GM12878 (cell line): ENCODE data around the gene PRKAB2. TPM values are rescaled to one million over a fixed set of nuclear protein-coding genes. Genes with fewer than 3 reads are reported as not detected.

ENCODE experiments used
- ATAC-seq: fragments of 200-7000 bp; cut with Tn5 transposase; 3 replicates; pipeline ENCODE4 v1.9.1; 2020; ENCODE audit warnings: mild to moderate bottlenecking, moderate library complexity
- BruUV-seq: library from RNA; stranded (reverse); fragments of 400-500 nt; replicated peaks from 2 replicates; lab custom pipeline; 2021; lab: Mats Ljungman, UMichigan
- CTCF ChIA-PET: fragments of 300-600 bp; sonication (Branson Sonifier 250); formaldehyde crosslinking; extraction: SDS; loops from one replicate; lab custom pipeline; 2021; ENCODE audit warnings: inconsistent platforms; lab: Yijun Ruan, JAX
- POLR2A ChIA-PET: fragments of 350-600 bp; formaldehyde crosslinking; extraction: SDS; loops from one replicate; lab custom pipeline; 2021; ENCODE audit warnings: inconsistent platforms; lab: Charles Lee
- RAD21 ChIA-PET: fragments of 300-600 bp; sonication (Branson Sonifier 250); formaldehyde crosslinking; loops from one replicate; lab custom pipeline; 2023; ENCODE audit warnings: antibody characterized with exemption; ENCODE audit not compliant: unreplicated experiment; lab: Charles Lee
- SMC1A ChIA-PET: fragments of 300-600 bp; sonication (Branson Sonifier 250); formaldehyde crosslinking; loops from one replicate; lab custom pipeline; 2023; ENCODE audit not compliant: unreplicated experiment, uncharacterized antibody; lab: Charles Lee
- DNase-seq: peaks from one replicate; pipeline ENCODE4 v3.0.0-alpha.2; 2011; ENCODE audit warnings: low read depth, low spot score
- FAIRE-seq: peaks from 3 replicates; lab custom pipeline; 2011; peaks lifted over from hg19 to GRCh38; lab: Jason Lieb, UNC
- H2AFZ ChIP-seq: 2 replicates; pipeline ENCODE4 v1.6.0; 2011; ENCODE audit warnings: low read depth, low read length, control low read depth; ENCODE audit not compliant: control insufficient read depth
- H3K27ac ChIP-seq: 2 replicates; pipeline ENCODE4 v1.5.1; 2011; ENCODE audit warnings: control low read depth; ENCODE audit not compliant: control insufficient read depth, insufficient read depth
- H3K27me3 ChIP-seq, 2 experiments: replicated peaks in 1 of 2; 2 replicates each; pipeline versions ENCODE4 v1.6.0 to v1.6.1; 2011; ENCODE audit warnings: low read length in 1 of 2; ENCODE audit not compliant: control insufficient read depth in 2 of 2, insufficient read depth in 2 of 2
- H3K36me3 ChIP-seq, 2 experiments: 2 replicates each; pipeline ENCODE4 v1.5.1; 2011; ENCODE audit warnings: low read length in 1 of 2; ENCODE audit not compliant: control insufficient read depth in 2 of 2, insufficient read depth in 2 of 2
- H3K4me1 ChIP-seq: 2 replicates; pipeline ENCODE4 v1.6.1; 2011; ENCODE audit warnings: mild to moderate bottlenecking, low read length, moderate library complexity, mixed read lengths; ENCODE audit not compliant: control insufficient read depth, insufficient read depth
- H3K4me2 ChIP-seq: 2 replicates; pipeline ENCODE4 v1.6.0; 2011; ENCODE audit warnings: control low read depth; ENCODE audit not compliant: control insufficient read depth, insufficient read depth
- H3K4me3 ChIP-seq: fragments of 200-600 bp; sonication (generic); 2 replicates; pipeline ENCODE4 v1.5.1; 2016
- H3K79me2 ChIP-seq: 2 replicates; pipeline ENCODE4 v1.6.0; 2011; ENCODE audit warnings: low read length; ENCODE audit not compliant: control insufficient read depth, insufficient read depth
- H3K9ac ChIP-seq: 2 replicates; pipeline ENCODE4 v1.8.0; 2011; ENCODE audit warnings: low read length, control low read depth, mixed read lengths; ENCODE audit not compliant: control insufficient read depth, insufficient read depth
- H3K9me3 ChIP-seq: replicated peaks from 3 replicates; pipeline ENCODE4 v1.5.1; 2011; ENCODE audit warnings: mild to moderate bottlenecking, low read length; ENCODE audit not compliant: control insufficient read depth, insufficient read depth
- H4K20me1 ChIP-seq: 2 replicates; pipeline ENCODE4 v1.6.0; 2011; ENCODE audit not compliant: control insufficient read depth, insufficient read depth
- CEBPB ChIP-seq, 2 experiments: fragments of 150-350 bp in 1 of 2; IDR thresholded peaks; 2 replicates each; pipeline ENCODE4 v1.6.1; 2012 to 2014; ENCODE audit warnings: low read depth in 2 of 2, low read length in 2 of 2, borderline replicate concordance in 1 of 2, inconsistent platforms in 1 of 2
- CHD2 ChIP-seq: IDR thresholded peaks from 2 replicates; pipeline ENCODE4 v1.6.1; 2011; ENCODE audit warnings: low read depth, low read length, improper control_type of control experiment, borderline replicate concordance
- CREB1 ChIP-seq: IDR thresholded peaks from 2 replicates; pipeline ENCODE4 v1.6.1; 2012; ENCODE audit warnings: low read depth, mild to moderate bottlenecking, inconsistent platforms
- CREM ChIP-seq: IDR thresholded peaks from 2 replicates; pipeline ENCODE4 v1.6.1; 2014; ENCODE audit warnings: antibody characterized with exemption, low read depth
- ESRRA ChIP-seq: IDR thresholded peaks from 2 replicates; pipeline ENCODE4 v1.6.1; 2012; ENCODE audit warnings: mild to moderate bottlenecking, low read length, improper control_type of control experiment
- HDAC6 ChIP-seq: fragments of 200-600 bp; sonication (generic); IDR thresholded peaks from one replicate; pipeline ENCODE4 v1.8.0; 2017; ENCODE audit warnings: antibody characterized with exemption; ENCODE audit not compliant: unreplicated experiment
- JUND ChIP-seq: IDR thresholded peaks from 2 replicates; pipeline ENCODE4 v1.6.1; 2012; ENCODE audit warnings: low read depth, mild to moderate bottlenecking, low read length, improper control_type of control experiment, moderate library complexity
- RBBP5 ChIP-seq: fragments of 200-600 bp; sonication (generic); conservative IDR thresholded peaks from 2 replicates; pipeline ENCODE4 v1.6.1; 2016
- RFX5 ChIP-seq: IDR thresholded peaks from 2 replicates; pipeline ENCODE4 v1.6.1; 2011; ENCODE audit warnings: low read depth, low read length, improper control_type of control experiment
- SIN3A ChIP-seq: IDR thresholded peaks from 2 replicates; pipeline ENCODE4 v1.6.1; 2012; ENCODE audit warnings: low read depth, low read length, improper control_type of control experiment
- SMARCA5 ChIP-seq: fragments of 450-650 bp; IDR thresholded peaks from 2 replicates; pipeline ENCODE4 v1.6.1; 2017; ENCODE audit warnings: mild to moderate bottlenecking
- TCF3 ChIP-seq: IDR thresholded peaks from 2 replicates; pipeline ENCODE4 v1.6.1; 2012; ENCODE audit warnings: low read depth, mild to moderate bottlenecking, low read length, borderline replicate concordance; ENCODE audit not compliant: insufficient read depth
- ZZZ3 ChIP-seq: IDR thresholded peaks from 2 replicates; pipeline ENCODE4 v1.6.1; 2011; ENCODE audit warnings: low read depth; ENCODE audit not compliant: control insufficient read depth, insufficient read length
- WGBS: methylation state at CpG from one replicate; pipeline ENCODE4 v1.1.6; 2016; ENCODE audit warnings: low lambda C conversion rate; ENCODE audit not compliant: insufficient replicate concordance, insufficient coverage; ENCODE audit errors: missing lambda C conversion rate; 5-methylcytosine and 5-hydroxymethylcytosine counted together
- in situ Hi-C: fragments of 300-500 bp; cut with MboI; formaldehyde crosslinking; loops from 9 replicates; pipeline ENCODE4 v1.14.3; 2018; ENCODE audit warnings: mixed read lengths
- intact Hi-C: fragments of 100-400 bp; cut with micrococcal nuclease; formaldehyde crosslinking; loops from one replicate; pipeline ENCODE4 v1.14.2; 2022; ENCODE audit not compliant: unreplicated experiment
- polyA plus RNA-seq, 11 experiments: library from polyadenylated mRNA; depleted of rRNA in 4 of 11; unstranded in 6 of 11; stranded (reverse) in 5 of 11; fragments of >200 nt; fragmentation: Nextera tagmentation in 4 of 11; fragmentation: Illumina TruSeq in 1 of 11; extraction: Ambion mirVana in 4 of 11; extraction: Trizol in 1 of 11; gene quantifications; 1 replicate in 1 of 11; 2 replicates in 10 of 11; pipeline versions ENCODE4 v1.2.1 to v1.2.3, GENCODE V29; 2011 to 2016; ENCODE audit warnings: inconsistent platforms in 2 of 11, missing spikeins in 2 of 11, low read depth in 1 of 11
- total RNA-seq, 4 experiments: library from RNA; depleted of rRNA in 3 of 4; stranded (reverse); fragments of >200 nt in 3 of 4; fragmentation: Illumina TruSeq in 1 of 4; extraction: Trizol in 1 of 4; gene quantifications; 2 replicates each; pipeline versions ENCODE4 v1.2.1 to v1.2.3, GENCODE V29; 2013 to 2021
- TF ChIP-seq, protein P1 (sequence below): IDR thresholded peaks from 2 replicates; pipeline ENCODE4 v1.6.1; 2011; ENCODE audit warnings: mild to moderate bottlenecking, low read depth, low read length, moderate library complexity; ENCODE audit not compliant: insufficient replicate concordance
- TF ChIP-seq, protein P2 (sequence below): fragments of 450-650 bp; IDR thresholded peaks from 2 replicates; pipeline ENCODE4 v1.6.1; 2017; ENCODE audit warnings: mild to moderate bottlenecking

Gene PRKAB2
- total and polyA plus RNA-seq, 10 of the 15 experiments (the other 5 are each of a cell fraction or from before 2014, with no cell fraction given), result 2.2 to 26.4 (median 6.7) TPM

DNA sequence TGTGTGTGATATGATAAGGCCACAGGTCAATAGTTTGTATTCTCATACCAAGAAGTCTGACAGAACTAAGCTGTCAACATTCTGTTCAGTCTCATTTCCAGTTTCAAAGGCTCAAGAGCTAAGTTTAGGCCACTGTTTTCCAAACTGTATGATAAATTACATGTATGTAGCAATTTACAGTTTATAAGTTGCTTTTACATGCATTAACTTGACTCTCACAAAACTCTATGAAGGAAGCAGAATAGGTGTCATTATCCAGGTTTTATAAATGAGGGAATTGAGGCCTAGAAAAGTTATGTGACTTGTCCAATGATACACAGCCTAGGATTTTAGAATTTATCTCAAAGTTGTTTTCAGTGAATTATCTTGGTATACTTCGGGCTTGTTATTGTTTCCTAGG, 29.5 kb upstream of the PRKAB2 start:
- Histone ChIP-seq H3K9me3 (no peaks in the 10 kb centered on the region; the same call in 2 of the 3 replicates), H3K4me1 (no peaks in the 10 kb centered on the region), H3K9ac (no peak overlapping the region), H3K36me3 (no peaks in the 10 kb centered on the region), H3K4me2 (no peak overlapping the region), H4K20me1 (no peaks in the 10 kb centered on the region), H3K79me2 (no peaks in the 10 kb centered on the region), H3K27me3 (no peaks in the 10 kb centered on the region), H2AFZ (no peak overlapping the region), H3K27ac (no peak overlapping the region)
- no peak for FAIRE-seq
- RAD21 ChIA-PET, result no interaction called here
- 54% methylated on average over 1 of the region's 1 CpG for WGBS
- no TSS peak for BruUV-seq
- ATAC-seq, result no peak
- POLR2A ChIA-PET, result no interaction called here
- CTCF ChIA-PET, result no interaction called here
- TF ChIP-seq CEBPB (IDR thresholded peaks at IDR 0.05; ENCODE audit: borderline replicate concordance in 1 of 2, low read depth in 2 of 2, low read length in 2 of 2) (no peak), CREB1 (no peak), SMARCA5 (no peak), ZZZ3 (no peak)
- TF ChIP-seq, all 136 proteins: peak for 0
- in situ Hi-C loops, result no loop called here
- H3K4me3 ChIP-seq, result no peak overlapping the region
- no peak for DNase-seq
- intact Hi-C loops, result no loop called here
- SMC1A ChIA-PET, result no interaction called here

DNA sequence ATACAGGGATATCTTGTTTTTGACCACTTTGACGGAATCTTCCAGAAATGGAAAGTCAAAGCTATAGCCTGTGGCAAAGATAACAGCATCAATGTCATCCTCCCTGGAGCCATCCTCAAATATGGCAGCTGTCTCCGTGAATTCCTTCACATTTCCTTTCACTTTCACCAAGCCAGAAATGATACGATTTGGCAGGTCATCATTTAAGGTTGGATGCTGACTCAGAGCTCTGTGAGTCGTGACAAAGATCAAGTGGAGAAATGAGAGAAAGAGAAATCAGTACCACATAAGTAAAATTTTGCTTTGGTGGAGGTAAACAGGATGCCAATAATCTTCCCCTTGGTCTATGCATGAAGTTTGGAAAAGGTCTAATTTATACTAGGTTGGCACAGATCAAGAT, 29.0 kb upstream of the PRKAB2 start:
- Histone ChIP-seq H3K9me3 (no peaks in the 10 kb centered on the region; the same call in 2 of the 3 replicates), H4K20me1 (no peaks in the 10 kb centered on the region), H3K4me1 (no peaks in the 10 kb centered on the region), H3K27ac (no peak overlapping the region), H3K79me2 (no peaks in the 10 kb centered on the region), H3K27me3 (no peaks in the 10 kb centered on the region), H3K9ac (no peak overlapping the region), H3K4me2 (no peak overlapping the region), H2AFZ (no peak overlapping the region), H3K36me3 (no peaks in the 10 kb centered on the region), H3K4me3 (no peak overlapping the region)
- intact Hi-C loops, result no loop called here
- CTCF ChIA-PET, result no interaction called here
- 60% methylated on average over 4 of the region's 4 CpGs for WGBS
- ATAC-seq, result no peak
- in situ Hi-C loops, result no loop called here
- FAIRE-seq, result no peak
- no TSS peak for BruUV-seq
- SMC1A ChIA-PET, result interaction anchor here (1.4 kb wide), 1 partner anchor 32 kb away, joined by 3 read pairs; no protein-coding TSS in a partner anchor
- RAD21 ChIA-PET, result no interaction called here
- DNase-seq, result no peak
- POLR2A ChIA-PET, result no interaction called here
- TF ChIP-seq HDAC6, result no peak
- no peak for TF ChIP-seq CEBPB (IDR thresholded peaks at IDR 0.05; ENCODE audit: borderline replicate concordance in 1 of 2, low read depth in 2 of 2, low read length in 2 of 2)
- no peak for TF ChIP-seq TCF3
- no peak for TF ChIP-seq RBBP5
- no peak for TF ChIP-seq RFX5
- TF ChIP-seq CHD2, result no peak
- TF ChIP-seq, protein P1, sequence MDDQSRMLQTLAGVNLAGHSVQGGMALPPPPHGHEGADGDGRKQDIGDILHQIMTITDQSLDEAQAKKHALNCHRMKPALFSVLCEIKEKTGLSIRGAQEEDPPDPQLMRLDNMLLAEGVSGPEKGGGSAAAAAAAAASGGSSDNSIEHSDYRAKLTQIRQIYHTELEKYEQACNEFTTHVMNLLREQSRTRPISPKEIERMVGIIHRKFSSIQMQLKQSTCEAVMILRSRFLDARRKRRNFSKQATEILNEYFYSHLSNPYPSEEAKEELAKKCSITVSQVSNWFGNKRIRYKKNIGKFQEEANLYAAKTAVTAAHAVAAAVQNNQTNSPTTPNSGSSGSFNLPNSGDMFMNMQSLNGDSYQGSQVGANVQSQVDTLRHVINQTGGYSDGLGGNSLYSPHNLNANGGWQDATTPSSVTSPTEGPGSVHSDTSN, result no peak
- TF ChIP-seq JUND, result no peak
- no peak for TF ChIP-seq ESRRA
- no peak for TF ChIP-seq SIN3A
- TF ChIP-seq, protein P2, sequence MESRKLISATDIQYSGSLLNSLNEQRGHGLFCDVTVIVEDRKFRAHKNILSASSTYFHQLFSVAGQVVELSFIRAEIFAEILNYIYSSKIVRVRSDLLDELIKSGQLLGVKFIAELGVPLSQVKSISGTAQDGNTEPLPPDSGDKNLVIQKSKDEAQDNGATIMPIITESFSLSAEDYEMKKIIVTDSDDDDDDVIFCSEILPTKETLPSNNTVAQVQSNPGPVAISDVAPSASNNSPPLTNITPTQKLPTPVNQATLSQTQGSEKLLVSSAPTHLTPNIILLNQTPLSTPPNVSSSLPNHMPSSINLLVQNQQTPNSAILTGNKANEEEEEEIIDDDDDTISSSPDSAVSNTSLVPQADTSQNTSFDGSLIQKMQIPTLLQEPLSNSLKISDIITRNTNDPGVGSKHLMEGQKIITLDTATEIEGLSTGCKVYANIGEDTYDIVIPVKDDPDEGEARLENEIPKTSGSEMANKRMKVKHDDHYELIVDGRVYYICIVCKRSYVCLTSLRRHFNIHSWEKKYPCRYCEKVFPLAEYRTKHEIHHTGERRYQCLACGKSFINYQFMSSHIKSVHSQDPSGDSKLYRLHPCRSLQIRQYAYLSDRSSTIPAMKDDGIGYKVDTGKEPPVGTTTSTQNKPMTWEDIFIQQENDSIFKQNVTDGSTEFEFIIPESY, result no peak
- no peak for TF ChIP-seq CREM
